CD8-positive, alpha-beta memory T cell (primary cell): Measurements from ENCODE around the gene SV2B. TPM values are rescaled to one million over a fixed set of nuclear protein-coding genes. Genes with fewer than 3 reads are reported as not detected.

Experiments used
- CTCF ChIA-PET: fragments of 350-600 bp; sonication (Branson Sonifier 250); formaldehyde crosslinking; loops from one replicate; lab custom pipeline; 2021; ENCODE audit warnings: antibody characterized with exemption; lab: Charles Lee
- POLR2A ChIA-PET: fragments of 350-600 bp; sonication (Branson Sonifier 250); formaldehyde crosslinking; loops from one replicate; lab custom pipeline; 2021; ENCODE audit warnings: antibody characterized with exemption; lab: Charles Lee
- DNase-seq, 5 donors: peaks; one replicate each; pipeline versions ENCODE4 v3.0.0 to v3.0.0-alpha.2; 2020 to 2022; ENCODE audit warnings: mixed read lengths in 1 of 5
- H3K27ac ChIP-seq: one replicate; pipeline ENCODE4 v1.7.0; 2013; ENCODE audit warnings: low read depth, mild to moderate bottlenecking, low read length, moderate library complexity
- H3K27me3 ChIP-seq: 2 replicates; pipeline ENCODE4 v1.7.0; 2013; ENCODE audit warnings: low read length, mild to moderate bottlenecking; ENCODE audit not compliant: insufficient read depth, poor library complexity, severe bottlenecking
- H3K36me3 ChIP-seq: 2 replicates; pipeline ENCODE4 v1.7.0; 2013; ENCODE audit warnings: mild to moderate bottlenecking, low read length, moderate library complexity; ENCODE audit not compliant: insufficient read depth
- H3K4me1 ChIP-seq: 2 replicates; pipeline ENCODE4 v1.7.0; 2013; ENCODE audit warnings: mild to moderate bottlenecking, low read length, moderate library complexity; ENCODE audit not compliant: insufficient read depth
- H3K4me3 ChIP-seq: 2 replicates; pipeline ENCODE4 v1.7.0; 2013; ENCODE audit warnings: mild to moderate bottlenecking, low read length
- H3K9me3 ChIP-seq: 2 replicates; pipeline ENCODE4 v1.7.0; 2013; ENCODE audit warnings: mild to moderate bottlenecking, low read length
- H3K27ac Mint-ChIP-seq, 8 donors: one replicate each; pipeline ENCODE4 v1.8.0; 2020 to 2021; ENCODE audit warnings: mixed read lengths in 8 of 8, mild to moderate bottlenecking in 6 of 8, inconsistent platforms in 3 of 8, moderate library complexity in 3 of 8
- H3K27me3 Mint-ChIP-seq, 2 donors: one replicate each; pipeline ENCODE4 v1.8.0; 2020 to 2021; ENCODE audit warnings: mixed read lengths in 2 of 2, mild to moderate bottlenecking in 1 of 2, moderate library complexity in 1 of 2
- H3K36me3 Mint-ChIP-seq, 3 donors: one replicate each; pipeline ENCODE4 v1.8.0; 2020 to 2021; ENCODE audit warnings: mixed read lengths in 3 of 3, inconsistent platforms in 1 of 3, mild to moderate bottlenecking in 1 of 3
- H3K4me1 Mint-ChIP-seq, 3 donors: one replicate each; pipeline ENCODE4 v1.8.0; 2020 to 2021; ENCODE audit warnings: mixed read lengths in 3 of 3, inconsistent platforms in 1 of 3, mild to moderate bottlenecking in 1 of 3
- H3K4me3 Mint-ChIP-seq, 7 donors: one replicate each; pipeline ENCODE4 v1.8.0; 2020 to 2021; ENCODE audit warnings: mixed read lengths in 7 of 7, mild to moderate bottlenecking in 6 of 7, moderate library complexity in 4 of 7, inconsistent platforms in 2 of 7
- H3K9me3 Mint-ChIP-seq, 5 donors: one replicate each; pipeline ENCODE4 v1.8.0; 2020 to 2022; ENCODE audit warnings: mixed read lengths in 5 of 5, mild to moderate bottlenecking in 3 of 5, moderate library complexity in 2 of 5, inconsistent platforms in 1 of 5
- polyA plus RNA-seq: library from polyadenylated mRNA; unstranded; fragments of 300-500 nt; fragmentation: Illumina TruSeq; gene quantifications from one replicate; pipeline ENCODE4 v1.2.3, GENCODE V29; 2021
- total RNA-seq, 2 experiments: library from RNA; stranded (reverse); gene quantifications; one replicate each; pipeline ENCODE4 v1.2.3, GENCODE V29; 2021

The SV2B gene, protein sequence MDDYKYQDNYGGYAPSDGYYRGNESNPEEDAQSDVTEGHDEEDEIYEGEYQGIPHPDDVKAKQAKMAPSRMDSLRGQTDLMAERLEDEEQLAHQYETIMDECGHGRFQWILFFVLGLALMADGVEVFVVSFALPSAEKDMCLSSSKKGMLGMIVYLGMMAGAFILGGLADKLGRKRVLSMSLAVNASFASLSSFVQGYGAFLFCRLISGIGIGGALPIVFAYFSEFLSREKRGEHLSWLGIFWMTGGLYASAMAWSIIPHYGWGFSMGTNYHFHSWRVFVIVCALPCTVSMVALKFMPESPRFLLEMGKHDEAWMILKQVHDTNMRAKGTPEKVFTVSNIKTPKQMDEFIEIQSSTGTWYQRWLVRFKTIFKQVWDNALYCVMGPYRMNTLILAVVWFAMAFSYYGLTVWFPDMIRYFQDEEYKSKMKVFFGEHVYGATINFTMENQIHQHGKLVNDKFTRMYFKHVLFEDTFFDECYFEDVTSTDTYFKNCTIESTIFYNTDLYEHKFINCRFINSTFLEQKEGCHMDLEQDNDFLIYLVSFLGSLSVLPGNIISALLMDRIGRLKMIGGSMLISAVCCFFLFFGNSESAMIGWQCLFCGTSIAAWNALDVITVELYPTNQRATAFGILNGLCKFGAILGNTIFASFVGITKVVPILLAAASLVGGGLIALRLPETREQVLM
- total RNA-seq (under 1 TPM in 1 of 2 experiments, not detected in 1; 0.02 TPM), polyA plus RNA-seq (not detected)

DNA sequence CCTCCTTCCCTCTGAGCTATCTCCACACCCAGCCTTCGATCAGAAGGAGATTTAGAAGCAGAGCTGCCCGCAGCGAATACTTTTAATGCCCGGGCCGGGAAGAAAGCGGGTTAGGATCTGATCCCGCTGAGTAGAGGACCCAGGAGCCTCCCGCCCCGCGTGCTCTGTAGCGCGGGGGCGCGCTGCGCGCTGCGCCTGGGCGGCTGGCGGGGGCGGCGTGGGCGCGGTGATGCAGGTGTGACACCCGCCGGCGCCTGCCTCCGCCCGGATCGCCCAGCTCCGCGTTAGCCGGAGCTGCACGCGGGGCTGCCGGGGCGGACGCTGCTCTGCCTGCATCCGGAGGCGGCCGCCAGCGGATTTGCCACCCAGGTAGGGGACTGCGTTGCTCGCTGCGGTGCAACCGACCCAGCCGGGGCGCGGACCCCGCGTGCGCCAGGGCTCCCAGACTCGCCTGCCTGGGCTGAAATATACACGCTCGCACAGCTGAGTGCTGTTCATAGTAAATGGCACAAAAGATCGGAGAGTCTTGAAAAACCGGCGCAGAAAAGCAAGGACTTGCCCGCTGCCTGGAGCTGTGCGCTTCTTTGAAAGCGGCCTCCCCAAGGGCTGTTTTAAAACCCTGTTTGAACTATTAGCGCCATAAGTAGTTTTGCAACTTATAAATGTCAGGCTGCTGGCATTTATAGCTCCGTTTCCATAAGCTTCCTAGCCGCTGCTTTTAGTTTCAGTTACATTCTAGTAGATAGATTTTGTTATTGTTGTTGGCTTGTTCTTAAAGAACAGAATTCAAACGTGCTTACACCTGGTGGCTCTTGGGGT lies at the start of gene SV2B:
TSS of gene SV2B (plus strand) at position 263 of the 819 bp plus-strand sequence. CDS start 126,007 bp downstream, outside the sequence.
- Histone ChIP-seq H3K4me1 (peaks cover 12% of the 10 kb centered on the region), H3K27ac (no peak within 1 kb of the TSS), H3K36me3 (no peaks in the 10 kb centered on the region), H3K9me3 (no peaks in the 10 kb centered on the region), H3K27me3 (peaks cover 26% of the 10 kb centered on the region), H3K4me3 (peak within 1 kb of the TSS; percentile 42)
- Mint-ChIP-seq H3K27me3 (peaks cover 50 to 86% of the 10 kb centered on the region in 2 donors), H3K4me1 (peaks cover 15 to 23% (median 20%) of the 10 kb centered on the region in 3 donors), H3K9me3 (peaks cover 0 to 4% (median 0%) of the 10 kb centered on the region in 5 donors), H3K27ac (peak within 1 kb of the TSS in 4 of 8 donors; percentile 8 to 67 (median 31)), H3K4me3 (peak within 1 kb of the TSS; percentile 73 to 92 (median 86)), H3K36me3 (peaks cover 0 to 4% (median 0%) of the 10 kb centered on the region in 3 donors)
- ChIA-PET POLR2A (no interaction called here), CTCF (interaction anchor here (1.3 kb wide), 1 partner anchor 45 kb away, joined by 4 read pairs; no protein-coding TSS in a partner anchor)
- DNase-seq: peak in 3 of 5 donors; percentile 5 to 28 (median 28)

DNA sequence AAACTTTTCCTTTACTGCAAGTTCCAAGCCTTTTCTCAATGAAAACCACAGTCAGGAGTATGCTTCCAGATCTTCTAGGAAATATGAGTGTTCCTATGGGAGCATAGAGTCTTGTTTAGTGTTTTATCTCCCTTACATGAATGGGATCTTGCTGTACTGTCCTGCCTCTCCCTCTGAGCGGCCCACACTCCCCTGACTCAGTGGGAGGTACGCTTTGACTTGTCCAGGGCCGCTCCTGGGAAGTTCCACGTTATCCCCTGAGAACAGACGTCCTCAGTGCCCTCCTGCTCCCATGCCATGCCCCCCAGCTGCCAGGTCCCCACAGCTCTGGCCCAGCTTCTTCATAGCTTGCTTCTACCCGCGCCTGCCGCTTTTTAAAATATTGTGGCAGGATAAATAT lies 48.8 kb upstream of the SV2B start:
- no peaks in the 10 kb centered on the region for H3K9me3 Mint-ChIP-seq
- Histone ChIP-seq H3K9me3 (no peaks in the 10 kb centered on the region), H3K4me3 (no peak overlapping the region), H3K27me3 (peaks cover 8% of the 10 kb centered on the region), H3K36me3 (no peaks in the 10 kb centered on the region), H3K4me1 (peaks cover 18% of the 10 kb centered on the region), H3K27ac (no peak overlapping the region)
- no peak for DNase-seq
- H3K27me3 Mint-ChIP-seq: peaks cover 14 to 41% of the 10 kb centered on the region in 2 donors
- no peak overlapping the region for H3K4me3 Mint-ChIP-seq
- CTCF ChIA-PET: interaction anchor here (2.5 kb wide), 1 partner anchor 119 kb away, joined by 10 read pairs; the partner anchor contains the start of gene HDDC3
- peaks cover 25 to 34% (median 32%) of the 10 kb centered on the region in 3 donors for H3K4me1 Mint-ChIP-seq
- no peaks in the 10 kb centered on the region for H3K36me3 Mint-ChIP-seq
- no peak overlapping the region for H3K27ac Mint-ChIP-seq
- POLR2A ChIA-PET: no interaction called here

DNA sequence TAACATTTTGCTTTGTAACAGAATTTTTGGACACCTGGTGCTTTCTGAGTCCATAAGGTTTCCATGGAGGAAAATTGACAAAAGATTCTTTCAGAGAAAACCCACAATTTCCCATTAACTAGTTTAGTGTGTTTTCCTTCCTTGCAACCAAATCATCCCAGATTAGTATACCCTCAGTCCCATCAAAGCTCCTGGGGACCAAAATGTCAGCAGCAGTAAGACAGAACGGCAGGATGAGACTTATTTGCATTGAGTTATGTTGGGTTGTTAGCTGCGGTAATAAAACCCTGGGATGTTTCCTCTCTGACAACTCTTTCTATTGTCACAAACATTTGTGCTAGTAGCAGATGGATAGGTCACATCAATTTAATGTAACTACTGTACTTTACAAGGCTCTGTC lies 45.2 kb upstream of the SV2B start:
- peaks cover 1 to 9% (median 6%) of the 10 kb centered on the region in 3 donors for H3K4me1 Mint-ChIP-seq
- ChIA-PET POLR2A (no interaction called here), CTCF (interaction anchor here (1.8 to 3.0 kb wide), 4 partner anchors 29 to 217 kb away, joined by 4 to 15 read pairs (median 6); partner anchors contain the start of gene SV2B)
- peaks cover 8% of the 10 kb centered on the region for H3K27me3 ChIP-seq
- no peak overlapping the region for H3K4me3 ChIP-seq
- H3K36me3 Mint-ChIP-seq: no peaks in the 10 kb centered on the region
- peaks cover 0 to 2% (median 0%) of the 10 kb centered on the region in 5 donors for H3K9me3 Mint-ChIP-seq
- H3K27ac Mint-ChIP-seq: no peak overlapping the region
- H3K27ac ChIP-seq: no peak overlapping the region
- H3K4me3 Mint-ChIP-seq: no peak overlapping the region
- H3K36me3 ChIP-seq: no peaks in the 10 kb centered on the region
- H3K27me3 Mint-ChIP-seq: peaks cover 38 to 75% of the 10 kb centered on the region in 2 donors
- H3K4me1 ChIP-seq: peaks cover 5% of the 10 kb centered on the region
- no peaks in the 10 kb centered on the region for H3K9me3 ChIP-seq
- no peak for DNase-seq

DNA sequence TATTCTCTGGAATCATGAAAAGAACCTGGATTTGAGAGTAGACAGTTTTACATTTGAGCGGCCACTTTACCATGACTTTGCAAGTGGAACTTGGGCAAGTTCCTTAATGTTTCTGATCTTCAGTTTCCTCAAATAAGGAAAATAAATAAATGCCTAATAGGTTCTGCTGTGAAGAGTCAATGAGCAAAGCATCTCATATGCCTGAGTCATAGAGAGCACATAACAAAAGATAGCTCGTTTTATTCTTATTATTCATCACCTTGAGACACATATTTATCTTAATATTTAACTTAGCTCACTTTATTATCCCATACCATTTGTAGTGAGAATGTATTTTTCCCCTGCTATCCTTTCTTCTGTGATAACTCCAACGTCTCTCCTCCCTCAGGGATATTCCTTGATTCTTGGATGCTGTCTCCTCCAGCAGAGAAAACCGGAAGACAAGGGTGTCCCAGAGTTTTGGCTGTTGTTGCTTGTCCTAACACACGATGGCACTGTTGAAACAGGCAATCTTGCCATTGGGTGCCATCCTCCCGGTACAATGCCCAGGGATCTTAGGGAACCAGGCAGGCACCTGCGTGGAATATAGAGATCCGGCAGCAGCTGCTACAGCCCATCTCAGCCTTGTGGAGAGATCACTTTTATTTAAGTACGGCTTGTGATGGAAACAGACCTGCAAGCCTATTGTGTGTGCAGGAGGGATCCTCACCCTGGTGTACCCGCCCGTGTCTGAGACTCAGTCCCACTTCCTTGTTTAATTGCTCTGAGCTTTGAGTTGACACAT lies 44.3 kb upstream of the SV2B start:
- Histone ChIP-seq H3K4me3 (no peak overlapping the region), H3K36me3 (no peaks in the 10 kb centered on the region), H3K4me1 (no peaks in the 10 kb centered on the region), H3K27ac (no peak overlapping the region), H3K27me3 (peaks cover 8% of the 10 kb centered on the region), H3K9me3 (no peaks in the 10 kb centered on the region)
- Mint-ChIP-seq H3K27me3 (peaks cover 40 to 81% of the 10 kb centered on the region in 2 donors), H3K27ac (peak overlapping the region in 1 of 8 donors; percentile 2), H3K4me1 (peaks cover 0 to 6% (median 5%) of the 10 kb centered on the region in 3 donors), H3K9me3 (peaks cover 0 to 2% (median 0%) of the 10 kb centered on the region in 5 donors), H3K4me3 (no peak overlapping the region), H3K36me3 (no peaks in the 10 kb centered on the region)
- DNase-seq: peak in 1 of 5 donors; percentile 5
- ChIA-PET CTCF (interaction anchor here (0.7 to 3.0 kb wide), 12 partner anchors 9 to 498 kb away, joined by 3 to 15 read pairs (median 4); partner anchors contain the start of gene SV2B), POLR2A (no interaction called here)

DNA sequence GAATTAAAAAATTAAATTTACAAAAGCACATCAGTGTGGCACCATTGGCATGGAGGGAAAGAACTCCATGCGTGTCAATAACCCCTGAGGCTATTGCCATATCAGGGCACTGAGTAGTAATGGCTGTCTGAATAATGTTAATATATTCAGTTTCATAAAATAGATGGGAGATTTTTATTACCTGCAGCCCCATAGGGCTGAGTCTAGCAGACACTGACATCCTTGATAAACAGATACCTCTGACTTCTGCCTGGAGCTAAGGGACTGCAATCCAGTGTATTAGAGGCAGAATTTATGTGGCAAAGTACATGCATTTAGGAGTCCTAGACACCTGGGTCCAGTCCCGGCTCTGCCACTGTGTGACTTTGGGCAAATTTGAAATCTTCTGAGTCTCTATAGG lies 38.8 kb upstream of the SV2B start:
- peaks cover 3 to 8% (median 6%) of the 10 kb centered on the region in 5 donors for H3K9me3 Mint-ChIP-seq
- ChIA-PET CTCF (no interaction called here), POLR2A (no interaction called here)
- no peak overlapping the region for H3K4me3 Mint-ChIP-seq
- H3K36me3 Mint-ChIP-seq: peaks cover 0 to 8% (median 0%) of the 10 kb centered on the region in 3 donors
- Histone ChIP-seq H3K4me3 (no peak overlapping the region), H3K9me3 (no peaks in the 10 kb centered on the region), H3K36me3 (no peaks in the 10 kb centered on the region), H3K27me3 (no peaks in the 10 kb centered on the region), H3K4me1 (no peaks in the 10 kb centered on the region), H3K27ac (no peak overlapping the region)
- DNase-seq: no peak
- no peak overlapping the region for H3K27ac Mint-ChIP-seq
- H3K4me1 Mint-ChIP-seq: peaks cover 0 to 1% (median under 1%) of the 10 kb centered on the region in 3 donors
- H3K27me3 Mint-ChIP-seq: peaks cover 26 to 47% of the 10 kb centered on the region in 2 donors

DNA sequence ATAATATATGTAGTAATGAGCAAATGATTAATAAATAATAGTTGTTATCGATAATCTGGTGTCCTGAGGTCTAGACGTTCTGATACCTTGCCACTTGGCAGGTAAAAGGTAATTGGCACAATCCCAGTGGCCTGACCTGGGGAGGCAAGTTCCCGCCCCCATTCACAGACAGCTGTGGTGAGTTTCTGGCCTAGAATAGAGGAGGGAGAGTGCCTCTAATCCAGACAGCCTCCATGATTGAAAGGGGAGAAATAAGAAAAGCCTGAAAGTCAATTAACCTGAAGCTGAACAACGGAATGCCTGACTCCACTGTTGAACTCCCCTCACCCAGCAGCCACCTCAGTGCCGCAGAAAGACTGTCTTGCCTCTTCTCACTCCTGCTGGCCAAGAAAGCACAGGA lies 38.1 kb upstream of the SV2B start:
- POLR2A ChIA-PET: no interaction called here
- H3K4me3 Mint-ChIP-seq: no peak overlapping the region
- no peaks in the 10 kb centered on the region for H3K9me3 ChIP-seq

DNA sequence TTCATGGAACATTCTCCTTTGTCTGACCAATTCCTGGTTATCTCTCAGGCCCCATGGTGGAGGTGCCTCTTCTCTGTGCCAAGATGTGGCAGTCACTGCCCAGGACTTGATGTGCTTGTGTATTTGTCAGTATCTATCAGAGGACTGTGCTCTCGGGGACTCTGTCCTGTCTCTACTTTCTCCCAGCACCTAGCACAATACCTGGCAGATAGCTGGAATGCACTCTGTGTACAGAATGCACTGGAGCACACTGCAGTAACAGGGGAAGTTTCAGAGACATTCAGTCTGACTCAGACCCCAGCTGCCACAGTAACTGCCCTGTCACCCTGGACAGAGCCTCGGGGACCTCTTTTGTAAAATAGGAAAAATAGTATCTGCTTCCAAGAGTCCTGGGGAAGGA lies 34.6 kb upstream of the SV2B start:
- peaks cover 0 to 8% (median 2%) of the 10 kb centered on the region in 3 donors for H3K36me3 Mint-ChIP-seq
- DNase-seq: no peak
- peaks cover 3 to 8% (median 5%) of the 10 kb centered on the region in 5 donors for H3K9me3 Mint-ChIP-seq
- Histone ChIP-seq H3K4me1 (no peaks in the 10 kb centered on the region), H3K27me3 (no peaks in the 10 kb centered on the region), H3K4me3 (no peak overlapping the region), H3K9me3 (no peaks in the 10 kb centered on the region), H3K36me3 (no peaks in the 10 kb centered on the region), H3K27ac (no peak overlapping the region)
- no peak overlapping the region for H3K27ac Mint-ChIP-seq
- H3K4me3 Mint-ChIP-seq: no peak overlapping the region
- peaks cover 11 to 36% of the 10 kb centered on the region in 2 donors for H3K27me3 Mint-ChIP-seq
- ChIA-PET CTCF (interaction anchor here (1.0 kb wide), 1 partner anchor 10 kb away, joined by 4 read pairs; no protein-coding TSS in a partner anchor), POLR2A (no interaction called here)
- no peaks in the 10 kb centered on the region for H3K4me1 Mint-ChIP-seq

More for the DNA sequence above, 38.1 kb upstream of the SV2B start:
- Histone ChIP-seq H3K4me3 (no peak overlapping the region), H3K27ac (no peak overlapping the region), H3K27me3 (no peaks in the 10 kb centered on the region), H3K4me1 (no peaks in the 10 kb centered on the region), H3K36me3 (no peaks in the 10 kb centered on the region)
- Mint-ChIP-seq H3K36me3 (peaks cover 0 to 8% (median 0%) of the 10 kb centered on the region in 3 donors), H3K27me3 (peaks cover 20 to 44% of the 10 kb centered on the region in 2 donors), H3K9me3 (peaks cover 3 to 8% (median 6%) of the 10 kb centered on the region in 5 donors), H3K27ac (no peak overlapping the region), H3K4me1 (no peaks in the 10 kb centered on the region)
- no peak for DNase-seq
- CTCF ChIA-PET: no interaction called here
